SK-N-SH (cell line): ENCODE results near the gene BRAF. TPM values are rescaled to one million over a fixed set of nuclear protein-coding genes. Genes with fewer than 3 reads are reported as not detected.
A peak's percentile ranks its signal among the peaks of the same experiment; 100 is the strongest.

Experiments used
- CTCF ChIA-PET: fragments of 300-600, 350-600 bp; formaldehyde crosslinking; extraction: SDS; loops from one replicate; lab custom pipeline; 2021; lab: Yijun Ruan, JAX
- POLR2A ChIA-PET: fragments of 350-600 bp; sonication (Branson Sonifier 250); formaldehyde crosslinking; extraction: SDS; loops from one replicate; lab custom pipeline; 2020; ENCODE audit warnings: antibody characterized with exemption, inconsistent platforms; lab: Yijun Ruan, JAX
- DNase-seq: peaks from one replicate; pipeline ENCODE4 v3.0.0; 2012
- H2AFZ ChIP-seq: fragments of 200-600 bp; sonication (generic); 2 replicates; pipeline ENCODE4 v1.8.1; 2016; ENCODE audit warnings: antibody characterized with exemption, mild to moderate bottlenecking, low read depth
- H3F3A ChIP-seq: fragments of 200-600 bp; sonication (generic); replicated peaks from 2 replicates; pipeline ENCODE3; 2016; ENCODE audit warnings: antibody characterized with exemption, mild to moderate bottlenecking; ENCODE audit not compliant: insufficient read depth
- H3K27ac ChIP-seq, 2 experiments: fragments of 200-500 bp in 1 of 2; fragments of 200-600 bp in 1 of 2; sonication (Bioruptor generic) in 1 of 2; sonication (generic), shearing (Covaris generic) in 1 of 2; 2 replicates each; pipeline versions ENCODE4 v1.5.1 to v1.6.1; 2014 to 2016; ENCODE audit warnings: low read depth in 2 of 2, inconsistent platforms in 1 of 2, low read length in 1 of 2, mild to moderate bottlenecking in 1 of 2, mixed read lengths in 1 of 2
- H3K27me3 ChIP-seq: fragments of 200-600 bp; sonication (generic), shearing (Covaris generic); 2 replicates; pipeline ENCODE4 v1.6.1; 2016; ENCODE audit warnings: mixed run types; ENCODE audit not compliant: insufficient read depth
- H3K36me3 ChIP-seq, 2 experiments: fragments of 200-500 bp in 1 of 2; fragments of 200-600 bp in 1 of 2; sonication (Bioruptor generic) in 1 of 2; sonication (generic) in 1 of 2; replicated peaks in 1 of 2; 2 replicates each; pipeline versions ENCODE3 to v1.5.1; 2014 to 2016; ENCODE audit warnings: low read length in 1 of 2, mild to moderate bottlenecking in 1 of 2; ENCODE audit not compliant: insufficient read depth in 2 of 2, control insufficient read depth in 1 of 2
- H3K4me1 ChIP-seq, 2 experiments: fragments of 200-500 bp in 1 of 2; fragments of 200-600 bp in 1 of 2; sonication (Bioruptor generic) in 1 of 2; sonication (generic), shearing (Covaris generic) in 1 of 2; 2 replicates each; pipeline versions ENCODE4 v1.5.1 to v1.6.1; 2014 to 2016; ENCODE audit warnings: low read depth in 1 of 2, low read length in 1 of 2, mixed run types in 1 of 2; ENCODE audit not compliant: insufficient read depth in 2 of 2, control insufficient read depth in 1 of 2
- H3K4me2 ChIP-seq: fragments of 200-600 bp; sonication (generic), shearing (Covaris generic); 2 replicates; pipeline ENCODE4 v1.6.1; 2017; ENCODE audit warnings: mixed run types
- H3K4me3 ChIP-seq, 2 experiments: fragments of 200-500 bp in 1 of 2; fragments of 200-600 bp in 1 of 2; sonication (Bioruptor generic) in 1 of 2; sonication (generic), shearing (Covaris generic) in 1 of 2; 2 replicates each; pipeline versions ENCODE4 v1.5.1 to v1.8.1; 2014 to 2016; ENCODE audit warnings: low read depth in 2 of 2, inconsistent platforms in 1 of 2, low read length in 1 of 2, mild to moderate bottlenecking in 1 of 2, mixed read lengths in 1 of 2, moderate library complexity in 1 of 2
- H3K79me2 ChIP-seq: fragments of 200-600 bp; sonication (generic); 2 replicates; pipeline ENCODE4 v1.8.1; 2017; ENCODE audit warnings: mild to moderate bottlenecking; ENCODE audit not compliant: insufficient read depth
- H3K9ac ChIP-seq: fragments of 200-600 bp; sonication (generic); 2 replicates; pipeline ENCODE4 v1.6.1; 2017; ENCODE audit warnings: mixed run types
- H3K9me2 ChIP-seq: fragments of 200-600 bp; sonication (generic); 2 replicates; pipeline ENCODE4 v1.6.1; 2017; ENCODE audit warnings: mixed run types
- H3K9me3 ChIP-seq: fragments of 200-600 bp; sonication (generic); 2 replicates; pipeline ENCODE4 v1.6.1; 2017; ENCODE audit warnings: mixed run types, mild to moderate bottlenecking, moderate library complexity
- H4K20me1 ChIP-seq: fragments of 200-600 bp; sonication (generic); 2 replicates; pipeline ENCODE4 v1.6.1; 2017; ENCODE audit warnings: mild to moderate bottlenecking, mixed run types; ENCODE audit not compliant: insufficient read depth
- CHD2 ChIP-seq: fragments of 150-350 bp; IDR thresholded peaks from 2 replicates; pipeline ENCODE4 v1.6.1; 2018; ENCODE audit warnings: low read length; ENCODE audit not compliant: partially characterized antibody
- CTCF ChIP-seq: fragments of 200-600 bp; sonication (generic); IDR thresholded peaks from 2 replicates; pipeline ENCODE4 v1.6.1; 2017; ENCODE audit warnings: antibody characterized with exemption, mild to moderate bottlenecking, moderate library complexity
- ELF1 ChIP-seq: IDR thresholded peaks from 2 replicates; pipeline ENCODE4 v1.4.0; 2012
- EZH2phosphoT487 ChIP-seq: fragments of 200-600 bp; sonication (generic); IDR thresholded peaks from 2 replicates; pipeline ENCODE4 v1.6.1; 2017; ENCODE audit warnings: low read depth, mixed run types, mild to moderate bottlenecking, antibody characterized with exemption, moderate library complexity, borderline replicate concordance
- JUND ChIP-seq: IDR thresholded peaks from 2 replicates; pipeline ENCODE4 v1.4.0; 2012
- MAX ChIP-seq: IDR thresholded peaks from 2 replicates; pipeline ENCODE4 v1.4.0; 2012; ENCODE audit warnings: low read depth
- MXI1 ChIP-seq: IDR thresholded peaks from 2 replicates; pipeline ENCODE4 v1.6.1; 2012; ENCODE audit warnings: mild to moderate bottlenecking, low read depth, low read length, improper control_type of control experiment
- POLR2AphosphoS5 ChIP-seq: IDR thresholded peaks from 2 replicates; pipeline ENCODE4 v1.6.1; 2012; ENCODE audit warnings: low read depth, low read length
- REST ChIP-seq: IDR thresholded peaks from 2 replicates; pipeline ENCODE4 v1.6.1; 2012; ENCODE audit warnings: mild to moderate bottlenecking, low read depth, low read length, moderate library complexity
- RFX5 ChIP-seq: IDR thresholded peaks from 2 replicates; pipeline ENCODE4 v1.6.1; 2012; ENCODE audit warnings: mild to moderate bottlenecking, improper control_type of control experiment, low read length
- SIN3A ChIP-seq: IDR thresholded peaks from 2 replicates; pipeline ENCODE4 v1.6.1; 2012; ENCODE audit warnings: low read depth, mild to moderate bottlenecking, low read length, moderate library complexity, borderline replicate concordance
- TCF12 ChIP-seq: IDR thresholded peaks from 2 replicates; pipeline ENCODE4 v1.4.0; 2012
- USF2 ChIP-seq: fragments of 150-350 bp; IDR thresholded peaks from 2 replicates; pipeline ENCODE4 v1.6.1; 2017; ENCODE audit warnings: antibody characterized with exemption, low read length, low read depth, borderline replicate concordance
- ZBTB33 ChIP-seq: IDR thresholded peaks from 2 replicates; pipeline ENCODE4 v1.4.0; 2012; ENCODE audit warnings: low read depth, borderline replicate concordance
- WGBS: methylation state at CpG from one replicate; pipeline ENCODE4 v1.1.6; 2017; ENCODE audit warnings: low lambda C conversion rate; 5-methylcytosine and 5-hydroxymethylcytosine counted together
- polyA plus RNA-seq, 3 experiments: library from polyadenylated mRNA; depleted of rRNA; stranded (reverse); fragments of >200 nt; gene quantifications; 2 replicates each; pipeline ENCODE4 v1.2.3, GENCODE V29; 2012

BRAF gene
- polyA plus RNA-seq, 1 of the 3 experiments (the other 2 are of a cell fraction) = 5.2 TPM

- WGBS = 43% methylated on average over 3 of the region's 3 CpGs
Observed at GRCh38 chr7:140937702-140938264, 13.1 kb upstream of the BRAF start.

GRCh38 chr7:140928491-140929309 lies 4.0 kb upstream of the BRAF start:
- no peaks in the 10 kb centered on the region for H3K9me3 ChIP-seq
- ChIA-PET POLR2A (no interaction called here), CTCF (interaction anchor here (0.7 to 3.8 kb wide), 7 partner anchors 9 to 118 kb away, joined by 3 to 18 read pairs (median 3); no protein-coding TSS in a partner anchor)
- peaks cover 8% of the 10 kb centered on the region for H3K79me2 ChIP-seq
- H3K4me1 ChIP-seq = peaks cover 0 to 13% of the 10 kb centered on the region in 2 experiments; a peak in 2 of 4 replicates
- H3K27me3 ChIP-seq = peaks cover 5% of the 10 kb centered on the region; the same call in 1 of the 2 replicates
- 24% methylated on average over 4 of the region's 4 CpGs for WGBS
- DNase-seq = peak; percentile 70
- H3K4me2 ChIP-seq = no peak overlapping the region
- no peaks in the 10 kb centered on the region for H3K36me3 ChIP-seq
- H4K20me1 ChIP-seq = peaks cover under 1% of the 10 kb centered on the region; the same call in 1 of the 2 replicates
- H3K4me3 ChIP-seq = no peak overlapping the region
- no peaks in the 10 kb centered on the region for H3K9me2 ChIP-seq
- H2AFZ ChIP-seq = no peak overlapping the region
- no peak overlapping the region for H3K9ac ChIP-seq
- peaks cover 7% of the 10 kb centered on the region for H3F3A ChIP-seq
- H3K27ac ChIP-seq = peak overlapping the region in 1 of 2 experiments; percentile 17; a peak in 1 of 4 replicates
- TF ChIP-seq JUND (no peak), TCF12 (no peak), POLR2AphosphoS5 (no peak), CTCF (no peak), CHD2 (no peak), USF2 (no peak), REST (no peak), RFX5 (peak; percentile 39; the same call in 1 of the 2 replicates), MAX (no peak), MXI1 (no peak; the same call in 1 of the 2 replicates), ELF1 (no peak), SIN3A (no peak)

More at GRCh38 chr7:140937702-140938264, 13.1 kb upstream of the BRAF start:
- Histone ChIP-seq H3K4me3 (no peak overlapping the region), H3K4me2 (no peak overlapping the region), H3K27me3 (no peaks in the 10 kb centered on the region), H3K36me3 (no peaks in the 10 kb centered on the region), H3K9ac (no peak overlapping the region), H3F3A (no peaks in the 10 kb centered on the region), H3K9me3 (no peaks in the 10 kb centered on the region), H2AFZ (no peak overlapping the region), H3K27ac (no peak overlapping the region), H4K20me1 (no peaks in the 10 kb centered on the region), H3K9me2 (no peaks in the 10 kb centered on the region), H3K4me1 (no peaks in the 10 kb centered on the region)
- no peak for DNase-seq
- ChIA-PET POLR2A (no interaction called here), CTCF (interaction anchor here (0.9 to 2.3 kb wide), 3 partner anchors 9 to 127 kb away, joined by 4 to 7 read pairs (median 5); no protein-coding TSS in a partner anchor)
- TF ChIP-seq ZBTB33 (no peak), EZH2phosphoT487 (no peak)
- TF ChIP-seq, all 33 proteins: peak for 0
- H3K79me2 ChIP-seq = no peaks in the 10 kb centered on the region
